Heart left ventricle (tissue), 16 donors: Measurements from ENCODE around the gene SAA2. TPM values are rescaled to one million over a fixed set of nuclear protein-coding genes. Genes with fewer than 3 reads are reported as not detected.

Experiments used
- ATAC-seq, 4 donors: fragments of 200-7000 bp; cut with Tn5 transposase; one replicate each; pipeline ENCODE4 v1.9.1; 2020 to 2022; ENCODE audit warnings: moderate library complexity in 4 of 4, mild to moderate bottlenecking in 3 of 4, moderate number of reproducible peaks in 1 of 4
- DNase-seq, 5 donors: peaks; one replicate each; pipeline ENCODE4 v3.0.0-alpha.2; 2020
- H3K27ac ChIP-seq, 12 donors: fragments of 200-600 bp; sonication (generic) in 4 of 12; one replicate each; pipeline versions ENCODE4 v1.5.0 to v1.8.0; 2016 to 2022; ENCODE audit warnings: mild to moderate bottlenecking in 2 of 12
- H3K27me3 ChIP-seq, 9 donors: fragments of 200-600 bp; sonication (generic) in 2 of 9; one replicate each; pipeline versions ENCODE4 v1.5.1 to v1.8.0; 2016 to 2022; ENCODE audit warnings: mild to moderate bottlenecking in 3 of 9
- H3K36me3 ChIP-seq, 9 donors: fragments of 200-600 bp; sonication (generic) in 2 of 9; one replicate each; pipeline versions ENCODE4 v1.5.0 to v1.8.0; 2018 to 2022; ENCODE audit warnings: mild to moderate bottlenecking in 2 of 9
- H3K4me1 ChIP-seq, 12 donors: fragments of 200-600 bp; sonication (generic) in 4 of 12; one replicate each; pipeline versions ENCODE4 v1.5.0 to v1.8.0; 2016 to 2022; ENCODE audit warnings: mild to moderate bottlenecking in 3 of 12
- H3K4me3 ChIP-seq, 12 donors: fragments of 200-600 bp; sonication (generic) in 4 of 12; one replicate each; pipeline versions ENCODE4 v1.5.0 to v1.8.0; 2017 to 2022; ENCODE audit warnings: mild to moderate bottlenecking in 9 of 12, moderate library complexity in 4 of 12
- H3K9me3 ChIP-seq, 12 donors: fragments of 200-600 bp; sonication (generic) in 4 of 12; one replicate each; pipeline versions ENCODE4 v1.5.0 to v1.8.0; 2016 to 2022; ENCODE audit warnings: mild to moderate bottlenecking in 1 of 12
- CTCF ChIP-seq, 12 donors: fragments of 200-600 bp; sonication (generic) in 4 of 12; IDR thresholded peaks; one replicate each; pipeline versions ENCODE4 v1.5.0 to v1.8.0; 2018 to 2022; ENCODE audit warnings: antibody characterized with exemption in 12 of 12, mild to moderate bottlenecking in 5 of 12
- POLR2A ChIP-seq, 2 donors: fragments of 450-650 bp; IDR thresholded peaks; one replicate each; pipeline ENCODE4 v1.6.1; 2017; ENCODE audit warnings: antibody characterized with exemption in 2 of 2, mild to moderate bottlenecking in 2 of 2, moderate library complexity in 2 of 2
- WGBS, 4 donors: extraction: QIAGEN DNeasy Blood & Tissue Kit in 2 of 4; methylation state at CpG; one replicate each; pipeline versions ENCODE4 v1.1.5 to v1.1.7; 2013 to 2018; 5-methylcytosine and 5-hydroxymethylcytosine counted together
- intact Hi-C, 10 donors: fragments of 100-400 bp; cut with DNase I; formaldehyde crosslinking; loops; one replicate each; pipeline versions ENCODE4 v1.11.1 to v1.14.2; 2022
- polyA plus RNA-seq, 2 donors: library from polyadenylated mRNA; stranded (reverse); fragments of 200-250 nt; gene quantifications; one replicate each; pipeline ENCODE4 v1.2.3, GENCODE V29; 2013
- total RNA-seq, 9 donors: library from RNA; depleted of rRNA in 2 of 9; stranded (reverse); fragments of >200 nt in 2 of 9; fragmentation: NEBNext Ultra II Directional in 3 of 9; extraction: Animal tissue kit (Norgen Biotek cat#: 25700) in 3 of 9; gene quantifications; one replicate each; pipeline versions ENCODE4 v1.1.0 to v1.2.4, GENCODE V29; 2016 to 2023
- donor health status: ischemic (EF 13 %, LVEDD 7.1; RV severe dilation, severe dysfunction).
- donor health status: healthy with polysubstance abuse.
- donor health status: DM: no; HTN: yes; CAD: no.
- donor health status: DM: no; HTN: no; CAD: no.
- donor health status: ischemic (EF 25% LVEDD 6.9; RV normal size, moderate dysfunction).
- donor health status: ischemic (EF 25% LVEDD 5.7; RV mildly dilated, moderate dysfunction).
- donor health status: healthy.
- donor health status: DM: yes; HTN: yes; CAD: no.
- donor health status: ischemic (EF 35%, LVEDD 5.7; RV mildly dilated, moderate dysfunction).
- donor health status: nonischemic (EF 11% LVEDD 7.7; RV severe dilation, severe dysfunction).
- donor health status: DM: yes; HTN: yes; CAD: no.
- donor health status: PGD.
- donor health status: ischemic (EF 29% LVEDD 5.4; RV normal size, mild dysfunction).
- donor health status: nonischemic (EF 23%, LVEDD 6.1; RV moderate dilation, normal function).

Gene SAA2
- total and polyA plus RNA-seq, 11 donors = 0.56 to 2.2 (median 1.5) TPM; not detected in 6

DNA sequence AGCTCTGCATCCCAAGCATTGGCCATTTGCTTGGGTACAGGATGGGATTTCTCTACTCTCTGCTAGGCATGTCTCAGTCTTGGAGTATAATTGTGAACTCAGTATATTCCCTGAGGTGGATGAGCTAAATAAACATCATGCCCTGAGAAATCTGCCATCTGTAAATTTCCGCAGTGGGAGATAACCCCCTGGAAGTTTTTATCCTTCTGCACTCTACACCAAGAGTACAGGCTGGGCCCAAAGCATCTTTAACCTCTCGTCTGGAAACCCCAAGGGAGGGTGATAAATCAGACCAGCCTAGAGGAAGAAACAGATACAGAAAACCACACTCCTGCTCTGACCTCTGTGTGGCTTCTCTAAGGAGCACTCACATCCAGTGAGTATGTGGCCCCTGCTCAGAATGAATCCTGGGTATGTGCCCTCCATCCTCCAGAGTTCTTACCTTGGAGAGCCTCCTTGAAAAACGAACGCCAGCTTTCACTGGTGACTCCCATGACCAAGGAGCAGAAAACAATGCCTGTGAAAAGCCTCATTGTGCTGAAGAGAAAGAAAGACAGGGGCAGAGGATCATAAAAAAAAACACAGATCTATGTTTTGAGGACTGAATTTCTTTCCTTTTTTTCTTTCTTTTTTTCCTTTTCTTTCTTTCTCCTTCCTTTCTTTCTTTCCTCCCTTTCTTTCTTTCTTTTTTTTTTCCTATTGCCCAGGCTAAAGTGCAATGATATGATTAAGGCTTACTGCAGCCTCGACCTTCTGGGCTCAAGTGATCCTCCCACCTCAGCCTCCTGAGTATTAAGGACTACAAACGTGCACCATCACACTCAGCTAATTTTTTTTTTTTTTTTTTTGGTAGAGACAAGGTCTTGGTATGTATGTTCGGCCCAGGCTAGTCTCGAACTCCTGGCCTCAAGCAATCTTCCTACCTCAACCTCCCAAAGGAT is 12.8 kb downstream of the SAA2 start:
- ATAC-seq (no peak), DNase-seq (no peak)
- TF ChIP-seq POLR2A (IDR thresholded peaks at IDR 0.05) (no peak), CTCF (IDR thresholded peaks at IDR 0.05) (no peak)
- Histone ChIP-seq H3K36me3 (no peaks in the 10 kb centered on the region), H3K27me3 (peaks cover 0 to 20% (median 0%) of the 10 kb centered on the region in 9 donors), H3K27ac (no peak overlapping the region), H3K9me3 (no peaks in the 10 kb centered on the region), H3K4me3 (no peak overlapping the region), H3K4me1 (no peaks in the 10 kb centered on the region)
- WGBS, 4 donors = 56 to 62% (median 57%) methylated on average over 8 of the region's 8 CpGs
- intact Hi-C loops = no loop called here

DNA sequence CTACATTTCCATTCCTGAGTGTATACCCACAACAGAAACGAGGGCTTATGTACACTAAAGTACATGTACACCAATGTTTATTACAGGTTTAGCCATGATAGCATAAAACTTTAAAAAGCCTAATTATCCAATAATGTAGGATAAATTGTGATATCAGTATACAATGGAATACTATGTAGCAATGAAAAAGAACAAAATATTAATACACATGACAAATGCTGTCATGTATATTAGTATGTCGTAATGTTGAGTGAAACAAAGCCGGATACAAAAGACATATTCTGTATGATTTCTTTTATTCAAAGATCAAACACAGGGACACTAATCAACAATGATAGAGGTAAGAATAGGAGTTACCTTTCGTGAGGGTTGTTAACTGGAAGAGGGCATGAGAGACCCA is 14.6 kb downstream of the SAA2 start:
- no peak for TF ChIP-seq CTCF (IDR thresholded peaks at IDR 0.05)
- Histone ChIP-seq H3K9me3 (no peaks in the 10 kb centered on the region), H3K36me3 (no peaks in the 10 kb centered on the region), H3K27ac (no peak overlapping the region), H3K4me3 (no peak overlapping the region), H3K4me1 (no peaks in the 10 kb centered on the region), H3K27me3 (peaks cover 0 to 19% (median 0%) of the 10 kb centered on the region in 9 donors)
- DNase-seq (no peak), ATAC-seq (no peak)
- intact Hi-C loops = no loop called here
- WGBS, 4 donors = 85 to 90% (median 89%) methylated on average over 4 of the region's 4 CpGs

GRCh38 chr11:18230859-18231258 is 17.6 kb downstream of the SAA2 start:
- Histone ChIP-seq H3K27me3 (no peaks in the 10 kb centered on the region), H3K4me3 (no peak overlapping the region), H3K36me3 (no peaks in the 10 kb centered on the region), H3K27ac (no peak overlapping the region), H3K9me3 (no peaks in the 10 kb centered on the region), H3K4me1 (no peaks in the 10 kb centered on the region)
- intact Hi-C loops = no loop called here
- no peak for DNase-seq
- ATAC-seq = no peak
- WGBS, 4 donors = 63 to 100% (median 84%) methylated on average over 2 of the region's 2 CpGs
- TF ChIP-seq POLR2A (IDR thresholded peaks at IDR 0.05) = no peak
- no peak for TF ChIP-seq CTCF (IDR thresholded peaks at IDR 0.05)

DNA sequence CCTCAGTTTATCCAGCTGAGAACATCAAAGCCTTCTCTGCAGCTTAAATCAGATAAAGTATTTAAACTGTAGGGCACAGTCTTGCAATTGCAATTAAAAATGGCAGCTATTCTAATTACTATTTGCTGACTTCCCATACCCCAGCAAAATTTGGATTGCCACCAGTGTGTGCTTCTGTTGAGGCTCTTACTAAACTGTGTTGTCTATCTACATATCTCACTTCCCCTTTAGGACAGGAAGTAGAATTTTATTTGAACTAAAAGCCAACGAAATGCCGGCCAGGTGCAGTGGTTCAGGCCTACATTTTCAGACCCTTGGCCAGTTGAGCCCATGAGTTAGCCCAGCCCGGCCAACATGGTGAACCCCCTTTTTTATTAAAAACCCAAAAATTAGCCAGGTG is 19.0 kb downstream of the SAA2 start:
- intact Hi-C loops = no loop called here
- 64 to 80% (median 74%) methylated on average over 2 to 3 of the region's 3 CpGs for WGBS, 4 donors
- TF ChIP-seq CTCF (IDR thresholded peaks at IDR 0.05) (no peak), POLR2A (IDR thresholded peaks at IDR 0.05) (no peak)
- H3K27ac ChIP-seq = no peak overlapping the region
- H3K36me3 ChIP-seq = no peaks in the 10 kb centered on the region
- no peak overlapping the region for H3K4me3 ChIP-seq
- H3K4me1 ChIP-seq = no peaks in the 10 kb centered on the region
- no peak for DNase-seq
- H3K27me3 ChIP-seq = no peaks in the 10 kb centered on the region
- H3K9me3 ChIP-seq = peaks cover 0 to 5% (median 0%) of the 10 kb centered on the region in 12 donors
- no peak for ATAC-seq
